AG04449 (cell line): ENCODE data around the gene RRP1B.

ENCODE experiments used
- CTCF ChIA-PET: fragments of 350-600 bp; formaldehyde crosslinking; extraction: SDS; loops from one replicate; lab custom pipeline; 2021; ENCODE audit warnings: antibody characterized with exemption; lab: Yijun Ruan, JAX
- POLR2A ChIA-PET: fragments of 400-600, 350-600 bp; formaldehyde crosslinking; extraction: SDS; loops from one replicate; lab custom pipeline; 2020; ENCODE audit warnings: antibody characterized with exemption, inconsistent platforms; lab: Yijun Ruan, JAX
- DNase-seq: peaks from one replicate; pipeline ENCODE4 v3.0.0-alpha.2; 2010; ENCODE audit warnings: low read depth, low spot score
- H3K4me3 ChIP-seq: 2 replicates; pipeline ENCODE4 v1.5.1; 2011; ENCODE audit warnings: low read depth, mild to moderate bottlenecking, control low read depth, low read length
- CTCF ChIP-seq: IDR thresholded peaks from one replicate; pipeline ENCODE4 v1.5.1; 2011; ENCODE audit warnings: mild to moderate bottlenecking, moderate library complexity, low read length, control low read depth, inconsistent platforms; ENCODE audit not compliant: insufficient read depth; ENCODE audit errors: missing control alignments

RRP1B gene

DNA sequence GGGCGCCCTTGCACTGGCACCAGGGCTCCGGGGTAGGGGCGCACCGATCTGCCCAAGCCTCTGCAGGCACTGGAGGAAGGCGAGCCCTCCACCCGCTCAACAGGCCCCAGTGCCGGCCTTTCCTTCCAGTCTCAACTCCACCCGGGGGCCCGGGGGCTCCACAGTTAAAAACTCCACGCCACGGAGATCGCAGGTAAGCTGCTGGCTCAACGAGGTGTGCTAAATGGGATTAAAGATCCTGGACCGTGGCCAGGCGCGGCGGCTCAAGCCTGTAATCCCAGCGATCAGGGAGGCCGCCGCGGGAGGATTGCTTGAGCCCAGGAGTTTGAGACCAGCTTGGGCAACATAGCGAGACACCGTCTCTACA is 608 bp upstream of the RRP1B start:
- DNase-seq = no peak
- H3K4me3 ChIP-seq = peak overlapping the region; percentile 86; the same call in 1 of the 2 replicates
- ChIA-PET POLR2A (no interaction called here), CTCF (interaction anchor here (0.5 to 1.3 kb wide), 3 partner anchors 11 to 130 kb away, joined by 3 read pairs; no protein-coding TSS in a partner anchor)
- TF ChIP-seq CTCF = no peak

DNA sequence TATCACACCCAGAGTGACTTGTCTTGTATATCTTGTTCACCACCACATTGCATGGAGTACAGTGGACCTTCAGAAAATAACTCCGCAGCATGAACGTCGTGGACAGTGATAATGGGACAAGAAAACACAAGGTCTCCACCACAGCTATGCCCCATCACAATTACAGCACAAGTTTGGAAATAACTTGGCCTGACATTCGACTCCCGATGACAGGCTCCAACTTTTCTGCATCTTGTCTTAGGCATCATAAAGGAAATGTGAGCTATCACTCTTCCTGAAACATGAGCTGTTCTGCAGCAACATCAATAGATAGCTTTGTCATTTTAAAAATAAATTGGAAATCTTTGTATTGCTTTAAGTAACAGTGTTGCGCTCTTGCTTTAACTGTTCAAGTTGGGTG is 2.9 kb downstream of the RRP1B start:
- DNase-seq = no peak
- no peak overlapping the region for H3K4me3 ChIP-seq
- ChIA-PET CTCF (interaction anchor here (0.7 to 0.9 kb wide), 2 partner anchors 8 to 50 kb away, joined by 3 read pairs; no protein-coding TSS in a partner anchor), POLR2A (no interaction called here)
- no peak for TF ChIP-seq CTCF

DNA sequence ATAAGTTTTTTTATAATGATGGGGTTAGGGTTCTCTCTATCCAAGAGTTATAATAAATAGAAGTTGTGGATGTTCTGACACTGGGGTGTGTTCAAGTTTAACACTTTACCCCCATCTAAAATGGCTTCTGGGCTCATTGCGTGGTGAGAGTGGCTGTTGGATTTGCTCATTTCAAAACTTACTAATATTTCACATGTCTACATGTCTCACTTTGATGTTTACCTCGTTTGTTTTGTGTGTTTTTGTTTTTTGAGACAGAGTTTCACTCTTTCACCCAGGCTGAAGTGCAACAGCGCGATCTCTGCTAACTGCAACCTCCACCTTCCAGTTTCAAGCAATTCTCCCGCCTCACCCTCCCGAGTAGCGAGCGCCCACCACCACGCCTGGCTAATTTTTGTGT is 3.7 kb downstream of the RRP1B start:
- no peak overlapping the region for H3K4me3 ChIP-seq
- ChIA-PET CTCF (interaction anchor here (0.9 kb wide), 1 partner anchor 8 kb away, joined by 3 read pairs; no protein-coding TSS in a partner anchor), POLR2A (no interaction called here)
- no peak for DNase-seq
- TF ChIP-seq CTCF = no peak

- CTCF ChIA-PET = no interaction called here
- POLR2A ChIA-PET = no interaction called here
- no peak for DNase-seq
- no peak for TF ChIP-seq CTCF
- H3K4me3 ChIP-seq = no peak overlapping the region
Observed at GRCh38 chr21:43664358-43664757, 5.0 kb downstream of the RRP1B start.

DNA sequence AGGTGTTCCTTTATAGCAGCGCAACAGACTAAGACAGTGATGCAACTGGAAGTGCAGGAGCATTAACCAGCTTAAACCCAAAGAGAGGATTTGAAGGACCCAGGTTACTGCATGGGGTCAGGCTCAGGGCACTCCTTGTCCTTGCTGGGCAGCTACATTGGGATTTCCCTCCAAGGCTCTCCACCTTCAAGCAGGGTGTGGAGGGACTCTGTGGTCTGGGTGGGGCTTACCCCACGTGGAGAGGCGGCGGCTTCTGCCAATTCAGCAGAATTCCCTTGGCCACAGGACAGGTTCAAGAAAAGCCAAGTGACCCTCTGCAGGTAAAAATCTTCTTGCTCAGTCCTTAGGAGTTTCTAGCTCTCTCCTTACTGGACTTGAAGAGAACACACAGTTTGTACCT is 6.5 kb downstream of the RRP1B start:
- DNase-seq = no peak
- no peak overlapping the region for H3K4me3 ChIP-seq
- ChIA-PET CTCF (no interaction called here), POLR2A (no interaction called here)
- TF ChIP-seq CTCF = no peak

DNA sequence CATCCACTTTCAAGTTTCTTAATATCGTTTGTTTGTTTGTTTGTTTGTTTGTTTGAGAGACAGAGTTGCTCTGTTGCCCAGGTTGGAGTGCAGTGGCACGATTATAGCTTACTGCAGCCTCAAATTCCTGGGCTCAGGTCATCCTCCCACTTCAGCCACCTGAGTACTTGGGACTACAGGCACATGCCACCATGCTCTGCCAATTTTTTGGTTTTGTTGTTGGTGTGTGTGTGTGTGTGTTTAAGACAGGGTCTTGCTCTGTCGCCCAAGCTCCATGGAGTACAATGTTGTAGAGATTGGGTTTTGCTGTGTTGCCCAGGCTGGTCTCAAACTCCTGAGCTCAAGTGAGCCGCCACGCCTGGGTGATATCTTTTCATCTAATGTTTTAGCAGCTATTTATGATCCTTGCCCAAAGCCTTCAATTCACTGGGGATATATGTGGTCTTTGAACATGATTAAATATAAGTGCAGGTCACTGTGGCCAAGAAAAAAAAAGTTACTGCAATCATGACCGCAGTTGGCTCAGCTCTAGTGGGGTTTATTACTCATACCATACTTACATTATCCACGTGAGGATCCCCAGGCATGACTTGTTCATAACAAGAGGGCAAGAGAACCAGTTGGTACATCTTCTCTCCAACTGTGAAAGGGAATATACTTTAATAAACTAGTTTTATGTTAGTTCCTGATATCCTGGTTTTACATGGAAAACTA is 8.0 kb downstream of the RRP1B start:
- no peak for DNase-seq
- H3K4me3 ChIP-seq = no peak overlapping the region
- no peak for TF ChIP-seq CTCF
- CTCF ChIA-PET = interaction anchor here (1.2 kb wide), 1 partner anchor 21 kb away, joined by 3 read pairs; no protein-coding TSS in a partner anchor
- POLR2A ChIA-PET = no interaction called here
